ENCODE measurements around the gene DCAF6. TPM values are rescaled to one million over a fixed set of nuclear protein-coding genes. Genes with fewer than 3 reads are reported as not detected.

The DCAF6 gene
- total RNA-seq, 1 donor from 2014 or later = 32.9 TPM

GRCh38 chr1:167915569-167915968, 20.9 kb upstream of the DCAF6 start:
- TF ChIP-seq, protein P1, sequence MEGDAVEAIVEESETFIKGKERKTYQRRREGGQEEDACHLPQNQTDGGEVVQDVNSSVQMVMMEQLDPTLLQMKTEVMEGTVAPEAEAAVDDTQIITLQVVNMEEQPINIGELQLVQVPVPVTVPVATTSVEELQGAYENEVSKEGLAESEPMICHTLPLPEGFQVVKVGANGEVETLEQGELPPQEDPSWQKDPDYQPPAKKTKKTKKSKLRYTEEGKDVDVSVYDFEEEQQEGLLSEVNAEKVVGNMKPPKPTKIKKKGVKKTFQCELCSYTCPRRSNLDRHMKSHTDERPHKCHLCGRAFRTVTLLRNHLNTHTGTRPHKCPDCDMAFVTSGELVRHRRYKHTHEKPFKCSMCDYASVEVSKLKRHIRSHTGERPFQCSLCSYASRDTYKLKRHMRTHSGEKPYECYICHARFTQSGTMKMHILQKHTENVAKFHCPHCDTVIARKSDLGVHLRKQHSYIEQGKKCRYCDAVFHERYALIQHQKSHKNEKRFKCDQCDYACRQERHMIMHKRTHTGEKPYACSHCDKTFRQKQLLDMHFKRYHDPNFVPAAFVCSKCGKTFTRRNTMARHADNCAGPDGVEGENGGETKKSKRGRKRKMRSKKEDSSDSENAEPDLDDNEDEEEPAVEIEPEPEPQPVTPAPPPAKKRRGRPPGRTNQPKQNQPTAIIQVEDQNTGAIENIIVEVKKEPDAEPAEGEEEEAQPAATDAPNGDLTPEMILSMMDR (IDR thresholded peaks at IDR 0.05) = no peak
- intact Hi-C loops (cut with micrococcal nuclease) = no loop called here
- DNase-seq = no peak
- CTCF ChIA-PET = no interaction called here
- Mint-ChIP-seq H3K27ac (no peak overlapping the region), H3K36me3 (ENCODE audit: low read depth) (peaks cover 37% of the 10 kb centered on the region), H3K9me3 (no peaks in the 10 kb centered on the region), H3K4me3 (no peak overlapping the region), H3K27me3 (no peaks in the 10 kb centered on the region), H3K4me1 (no peaks in the 10 kb centered on the region)
- no peak for ATAC-seq (ENCODE audit: low read depth)
- POLR2A ChIA-PET = no interaction called here

- Mint-ChIP-seq H3K36me3 (ENCODE audit: low read depth) (peaks cover 38% of the 10 kb centered on the region), H3K9me3 (no peaks in the 10 kb centered on the region), H3K4me3 (no peak overlapping the region), H3K4me1 (peaks cover under 1% of the 10 kb centered on the region), H3K27ac (no peak overlapping the region), H3K27me3 (no peaks in the 10 kb centered on the region)
- intact Hi-C loops (cut with micrococcal nuclease) = no loop called here
- TF ChIP-seq, protein P1 (IDR thresholded peaks at IDR 0.05) = no peak
- ATAC-seq (ENCODE audit: low read depth) (no peak), DNase-seq (no peak)
- ChIA-PET POLR2A (interaction anchor here (1.7 kb wide), 1 partner anchor 20 kb away, joined by 9 read pairs; the partner anchor contains the start of genes DCAF6 and MPC2), CTCF (no interaction called here)
These were observed 19.5 kb upstream of the DCAF6 start for GRCh38 chr1:167916766-167917511.

DNA sequence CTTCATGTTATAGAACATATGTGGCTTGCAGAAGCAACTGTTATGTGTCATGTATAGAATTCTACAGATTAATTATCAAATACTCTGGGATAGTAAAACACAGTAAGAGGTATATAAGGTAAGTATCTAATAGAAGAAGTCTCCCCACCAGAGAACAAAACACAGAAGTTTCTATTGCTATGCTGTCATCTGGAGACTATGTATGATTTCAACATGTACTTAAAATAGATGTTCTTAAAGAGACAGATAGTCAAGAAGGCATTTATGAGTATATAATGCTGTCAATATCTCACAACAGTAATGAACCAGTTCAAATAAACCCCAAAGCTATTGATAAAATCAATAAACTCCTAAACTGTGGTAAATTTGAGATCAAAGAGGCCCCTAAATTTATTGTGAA, 14.5 kb upstream of the DCAF6 start:
- DNase-seq (no peak), ATAC-seq (ENCODE audit: low read depth) (no peak)
- Mint-ChIP-seq H3K9me3 (no peaks in the 10 kb centered on the region), H3K27ac (no peak overlapping the region), H3K27me3 (no peaks in the 10 kb centered on the region), H3K4me1 (peaks cover 11% of the 10 kb centered on the region), H3K4me3 (no peak overlapping the region), H3K36me3 (ENCODE audit: low read depth) (peaks cover 34% of the 10 kb centered on the region)
- TF ChIP-seq, protein P1 (IDR thresholded peaks at IDR 0.05) = no peak
- ChIA-PET POLR2A (interaction anchor here (0.6 kb wide), 1 partner anchor 211 kb away, joined by 3 read pairs; no protein-coding TSS in a partner anchor), CTCF (no interaction called here)
- intact Hi-C loops (cut with micrococcal nuclease) = no loop called here

DNA sequence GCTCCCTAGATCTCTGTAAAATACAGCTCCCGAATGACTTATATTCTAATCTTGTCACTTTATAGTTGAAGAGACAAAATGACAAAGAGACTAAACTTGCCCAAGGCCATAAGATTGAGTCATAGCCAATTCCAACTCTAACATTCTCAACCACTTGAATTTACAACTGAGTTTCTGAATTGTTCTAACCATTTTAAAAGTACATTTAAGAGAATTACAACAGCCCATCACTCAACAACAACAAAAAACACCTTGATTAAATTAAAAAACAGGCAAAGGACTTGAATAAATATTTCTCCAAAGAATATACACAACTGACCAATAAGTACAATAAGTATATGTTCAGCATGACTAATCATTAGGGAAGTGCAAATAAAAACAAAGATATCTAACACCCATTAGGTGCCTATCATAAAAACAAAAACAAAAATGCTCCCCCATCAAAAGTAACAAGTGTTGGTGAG, 13.8 kb upstream of the DCAF6 start:
- ChIA-PET POLR2A (no interaction called here), CTCF (no interaction called here)
- H3K27me3 Mint-ChIP-seq = no peaks in the 10 kb centered on the region
- TF ChIP-seq, protein P1 (IDR thresholded peaks at IDR 0.05) = no peak
- no peak for ATAC-seq (ENCODE audit: low read depth)
- no peak overlapping the region for H3K27ac Mint-ChIP-seq
- H3K4me1 Mint-ChIP-seq = peaks cover 14% of the 10 kb centered on the region
- peaks cover 28% of the 10 kb centered on the region for H3K36me3 Mint-ChIP-seq (ENCODE audit: low read depth)
- no peak for DNase-seq
- intact Hi-C loops (cut with micrococcal nuclease) = no loop called here
- H3K4me3 Mint-ChIP-seq = no peak overlapping the region
- no peaks in the 10 kb centered on the region for H3K9me3 Mint-ChIP-seq

DNA sequence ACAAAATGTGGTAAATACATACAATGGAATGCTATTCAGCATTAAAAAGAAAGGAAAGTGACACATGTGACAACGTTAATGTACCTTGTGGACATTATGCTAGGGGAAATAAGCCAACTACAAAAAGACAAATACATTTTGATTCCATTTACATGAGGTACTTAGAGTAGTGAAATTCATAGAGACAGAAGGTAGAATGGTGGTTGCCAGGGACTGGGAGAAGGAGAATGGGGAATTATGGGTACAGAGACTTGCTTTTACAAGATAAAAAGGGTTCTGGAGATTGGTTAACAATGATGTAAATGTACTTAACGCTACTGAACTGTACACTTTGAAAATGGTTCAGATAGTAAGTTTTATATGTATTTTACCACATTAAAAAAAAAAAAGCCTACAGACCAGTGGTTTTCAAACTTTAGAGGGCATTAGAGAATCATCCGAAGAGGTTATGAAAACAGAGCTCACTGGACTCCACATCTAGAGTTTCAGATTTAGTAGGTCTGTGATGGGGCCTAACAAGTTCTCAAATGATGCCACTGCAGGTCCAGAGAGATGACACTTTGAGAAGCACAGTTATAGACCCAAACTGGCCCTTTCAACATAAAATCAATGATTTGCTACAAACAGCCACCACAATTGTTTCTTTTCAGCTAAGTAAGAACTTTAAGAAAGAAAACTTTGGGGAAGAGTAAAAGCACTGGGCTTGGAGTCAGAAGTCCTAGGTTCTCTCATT, 13.0 kb upstream of the DCAF6 start:
- TF ChIP-seq, protein P1 (IDR thresholded peaks at IDR 0.05) = no peak
- Mint-ChIP-seq H3K27me3 (no peaks in the 10 kb centered on the region), H3K36me3 (ENCODE audit: low read depth) (peaks cover 22% of the 10 kb centered on the region), H3K4me1 (peaks cover 14% of the 10 kb centered on the region), H3K9me3 (no peaks in the 10 kb centered on the region), H3K27ac (no peak overlapping the region), H3K4me3 (no peak overlapping the region)
- CTCF ChIA-PET = no interaction called here
- DNase-seq (no peak), ATAC-seq (ENCODE audit: low read depth) (no peak)
- intact Hi-C loops (cut with micrococcal nuclease) = no loop called here
- POLR2A ChIA-PET = interaction anchor here (0.6 kb wide), 1 partner anchor 210 kb away, joined by 4 read pairs; no protein-coding TSS in a partner anchor

Measured in activated B cell treated with CpG ODN at 0.5 μM for 24 hours (primary cell).